HUDEP-2 (cell line): ENCODE results near the gene PRDX5.
A peak's percentile ranks its signal among the peaks of the same experiment; 100 is the strongest.
"Not testable (repeated sequence)": the region's sequence is repeated elsewhere in the genome, so short reads cannot be mapped to it uniquely, and the experiment has no call there.

Experiments used
- DNase-seq, 76 experiments: peaks; one replicate each; lab custom pipeline; 2025; ENCODE audit not compliant: unreplicated experiment in 76 of 76; lab: John Stamatoyannopoulos, UW

PRDX5 gene

GRCh38 chr11:64322925-64323260 lies 5.0 kb downstream of the PRDX5 start:
- no peak for DNase-seq

- DNase-seq = no peak
Measured at GRCh38 chr11:64323373-64323772, 5.5 kb downstream of the PRDX5 start.

GRCh38 chr11:64323984-64324383 lies 6.1 kb downstream of the PRDX5 start:
- DNase-seq = not testable (repeated sequence)

- no peak for DNase-seq
Measured at GRCh38 chr11:64324692-64325469, 7.0 kb downstream of the PRDX5 start.

- no peak for DNase-seq
Measured at GRCh38 chr11:64327375-64327774, 9.5 kb downstream of the PRDX5 start.

DNA sequence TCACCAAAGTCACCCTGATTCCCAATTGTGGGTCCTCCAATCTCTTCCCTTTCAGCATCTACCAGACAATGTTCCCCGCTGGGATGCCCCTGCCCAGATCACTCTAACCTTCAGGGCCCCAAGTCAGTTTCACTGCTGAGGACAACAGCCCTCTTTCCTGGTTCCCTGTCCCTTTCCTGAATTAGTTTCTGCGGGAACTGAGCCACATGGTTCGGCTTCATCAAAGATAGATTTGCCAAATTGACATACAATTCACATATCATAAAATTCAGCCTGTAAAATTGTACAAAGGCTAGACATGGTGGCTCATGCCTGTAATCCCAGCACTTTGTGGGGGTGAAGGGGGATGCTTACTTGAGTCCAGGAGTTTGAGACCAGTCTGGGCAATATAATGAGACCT lies 10.1 kb downstream of the PRDX5 start:
- no peak for DNase-seq

DNA sequence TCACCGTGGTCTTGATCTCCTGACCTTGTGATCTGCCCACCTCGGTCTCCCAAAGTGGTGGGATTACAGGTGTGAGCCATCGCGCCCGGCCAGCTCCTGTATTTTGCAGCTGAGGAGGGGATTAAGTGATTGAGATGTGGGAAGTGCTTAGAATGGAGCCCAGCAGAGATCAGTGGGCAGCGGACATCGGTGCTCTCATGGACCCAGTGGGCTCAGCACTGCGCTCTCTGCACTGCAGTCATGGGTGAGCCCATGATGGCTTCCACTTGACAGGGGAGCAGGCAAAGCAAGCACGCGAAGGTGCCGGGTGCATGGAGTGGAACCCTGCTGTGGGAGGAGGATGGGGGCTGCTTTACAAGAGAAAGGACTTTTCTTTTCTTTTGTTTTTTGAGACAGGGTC lies 13.0 kb downstream of the PRDX5 start:
- no peak for DNase-seq

- peak in 73 of 76 experiments; percentile 40 to 95 (median 88) for DNase-seq
Measured at GRCh38 chr11:64331569-64332371, 13.8 kb downstream of the PRDX5 start.

- DNase-seq = no peak
Measured at GRCh38 chr11:64333556-64333955, 15.6 kb downstream of the PRDX5 start.

- DNase-seq = peak in 74 of 76 experiments; percentile 45 to 98 (median 92)
Measured at GRCh38 chr11:64334764-64335735, 17.1 kb downstream of the PRDX5 start.

DNA sequence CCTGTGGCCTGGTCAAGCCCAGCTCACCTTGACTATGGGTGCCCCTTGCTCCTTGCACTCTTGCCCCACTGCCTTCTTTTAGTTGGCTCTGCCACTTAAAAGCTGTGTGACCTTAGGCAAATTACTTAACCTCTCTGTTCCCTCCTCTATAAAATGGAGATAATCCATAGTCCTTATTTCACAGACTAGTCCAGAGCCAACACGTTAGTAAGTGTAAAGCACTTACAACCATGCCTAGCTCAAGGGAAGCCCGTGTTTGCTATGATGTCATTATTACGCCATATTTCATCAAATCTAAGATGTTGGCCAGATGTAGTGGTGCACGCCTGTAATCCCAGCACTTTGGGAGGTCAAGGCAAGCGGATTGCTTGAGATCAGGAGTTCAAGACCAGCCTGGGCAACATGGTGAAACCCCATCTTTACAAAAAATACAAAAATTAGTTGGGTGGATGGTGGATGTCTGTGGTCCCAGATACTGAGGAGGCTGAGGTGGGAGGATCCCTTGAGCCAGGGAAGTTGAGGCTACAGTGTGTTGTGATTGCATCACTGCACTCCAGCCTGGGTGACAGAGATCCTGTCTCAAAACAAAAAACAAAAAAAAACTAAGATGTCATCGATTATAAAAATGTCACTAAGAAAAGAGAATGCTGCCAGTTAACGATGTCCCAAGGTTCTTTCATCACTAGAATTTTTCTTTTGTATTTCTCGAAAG lies 19.8 kb downstream of the PRDX5 start:
- DNase-seq = no peak

DNA sequence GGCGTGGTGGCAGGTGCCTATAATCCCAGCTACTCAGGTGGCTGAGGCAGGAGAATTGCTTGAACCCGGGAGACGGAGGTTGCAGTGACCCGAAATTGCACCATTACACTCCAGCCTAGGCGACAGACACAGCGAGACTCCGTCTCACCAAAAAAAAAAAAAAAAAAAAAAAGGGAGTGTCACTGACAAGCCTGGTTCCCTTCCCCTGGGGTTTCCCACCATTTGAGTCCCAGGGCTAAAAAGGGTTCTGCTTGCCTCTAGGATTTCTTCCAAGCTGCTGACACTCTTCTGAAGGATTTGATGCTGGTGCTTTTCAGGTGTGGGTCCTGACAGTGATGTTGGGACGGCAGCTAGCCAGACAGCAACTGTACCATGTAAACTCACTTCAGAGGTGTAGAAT lies 20.8 kb downstream of the PRDX5 start:
- DNase-seq = no peak

GRCh38 chr11:64339286-64339685 lies 21.4 kb downstream of the PRDX5 start:
- DNase-seq = no peak

DNA sequence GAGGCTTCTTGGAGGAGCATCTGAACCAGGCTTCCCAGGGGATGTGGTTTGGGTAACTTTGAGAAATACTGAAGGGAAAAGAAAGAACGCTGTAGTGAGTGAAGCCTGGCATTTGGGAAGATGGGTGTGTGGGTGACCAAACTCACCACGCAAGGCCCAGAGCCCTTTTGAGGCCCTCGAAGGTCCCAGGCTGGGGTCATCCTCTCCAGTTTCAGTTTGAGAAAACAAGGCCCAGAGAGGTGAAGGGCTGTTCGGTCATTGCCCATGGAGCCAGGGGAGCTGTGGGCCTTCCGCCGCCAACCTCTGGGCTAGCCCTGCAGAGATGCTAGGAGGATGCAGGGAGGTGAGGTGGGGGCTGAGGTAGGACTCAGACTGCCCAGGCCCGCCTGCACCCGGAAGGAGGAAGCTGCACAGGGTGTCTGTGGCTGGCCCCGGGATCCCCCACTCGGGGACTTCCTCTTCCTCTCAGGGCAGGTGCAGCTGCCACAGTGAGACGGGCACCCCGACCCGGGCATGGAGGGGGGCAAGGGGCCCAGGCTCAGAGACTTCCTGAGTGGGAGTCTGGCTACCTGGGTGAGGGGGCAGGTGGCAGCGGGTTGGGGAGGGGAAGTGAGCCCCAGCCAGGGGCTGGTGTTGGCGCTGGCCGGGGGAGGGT lies 22.0 kb downstream of the PRDX5 start, which contains the start of gene CCDC88B:
CCDC88B (plus strand) TSS at position 451 of the 655 bp plus-strand sequence; CDS start at position 514, 63 bp downstream.
- no peak for DNase-seq

DNA sequence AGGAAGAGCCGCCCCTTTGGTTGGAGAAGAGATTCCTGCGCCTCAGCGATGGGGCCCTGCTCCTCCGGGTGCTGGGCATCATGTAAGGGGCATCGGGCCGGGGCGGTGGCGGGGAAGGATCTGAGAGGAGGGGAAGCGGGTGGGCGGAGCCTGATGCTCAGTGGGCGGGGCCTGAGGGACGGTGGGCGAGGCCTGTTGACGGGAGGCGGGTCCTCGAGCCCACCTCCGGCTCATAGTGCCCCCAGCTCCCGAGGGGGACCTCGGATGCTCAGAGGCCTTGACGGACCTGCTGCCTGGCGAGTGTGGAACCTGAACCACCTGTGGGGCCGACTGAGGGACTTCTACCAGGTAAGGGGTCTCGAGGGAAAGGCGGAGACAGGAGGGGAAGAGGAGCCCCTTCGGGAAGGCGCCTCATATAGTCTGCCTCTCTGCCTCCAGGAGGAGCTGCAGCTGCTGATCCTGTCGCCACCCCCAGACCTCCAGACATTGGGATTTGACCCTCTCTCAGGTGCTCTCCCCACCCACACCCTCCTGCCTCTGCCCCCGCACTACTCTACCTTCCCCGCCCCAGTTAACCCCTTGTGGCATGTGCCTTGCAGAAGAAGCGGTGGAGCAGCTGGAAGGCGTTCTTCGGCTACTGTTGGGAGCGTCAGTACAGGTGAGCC lies 22.9 kb downstream of the PRDX5 start:
- DNase-seq = peak in 4 of 76 experiments; percentile 6 to 24 (median 15)

GRCh38 chr11:64341429-64341828 lies 23.5 kb downstream of the PRDX5 start:
- no peak for DNase-seq

DNA sequence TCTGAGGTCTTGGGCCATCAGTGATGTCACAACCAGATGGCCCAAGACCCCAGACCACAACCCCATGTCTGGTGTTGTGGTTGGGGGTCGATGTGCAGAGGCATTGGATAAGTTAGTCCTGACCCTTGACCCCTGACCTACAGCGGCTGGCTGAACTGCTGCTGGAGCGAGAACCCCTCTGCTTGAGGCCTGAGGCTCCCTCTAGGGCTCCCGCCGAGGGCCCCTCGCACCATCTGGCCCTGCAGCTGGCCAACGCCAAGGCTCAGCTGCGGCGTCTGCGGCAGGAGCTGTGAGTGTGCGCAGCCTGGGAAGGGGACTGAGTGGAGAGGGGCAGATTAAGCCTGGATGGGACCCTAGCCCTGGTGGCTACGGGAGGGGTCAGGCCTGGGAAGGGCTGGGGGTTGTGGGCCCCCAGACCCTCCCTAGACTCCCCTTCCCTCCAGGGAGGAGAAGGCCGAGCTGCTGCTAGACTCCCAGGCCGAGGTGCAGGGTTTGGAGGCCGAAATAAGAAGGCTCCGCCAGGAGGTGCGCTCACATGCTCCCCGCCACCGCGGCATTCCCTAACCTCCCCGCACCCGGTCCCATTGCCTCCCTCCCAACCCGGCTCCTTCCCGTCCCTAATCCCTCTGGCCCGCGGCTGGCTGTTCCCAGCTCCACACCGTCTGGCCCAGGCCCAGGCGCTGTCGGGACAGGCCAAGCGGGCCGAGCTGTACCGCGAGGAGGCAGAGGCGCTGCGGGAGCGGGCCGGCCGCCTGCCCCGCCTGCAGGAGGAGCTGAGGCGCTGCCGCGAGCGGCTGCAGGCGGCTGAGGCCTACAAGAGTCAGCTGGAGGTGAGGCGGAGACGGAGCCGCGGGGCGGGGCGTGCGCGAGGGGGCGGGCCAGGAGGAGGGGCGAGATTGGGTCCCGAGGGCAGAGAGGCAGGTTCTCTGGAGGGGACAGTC lies 24.2 kb downstream of the PRDX5 start:
- DNase-seq = peak in 74 of 76 experiments; percentile 34 to 96 (median 88)
